ENCODE data around the gene NMT1. TPM values are rescaled to one million over a fixed set of nuclear protein-coding genes. Genes with fewer than 3 reads are reported as not detected.
A peak's percentile ranks its signal among the peaks of the same experiment; 100 is the strongest.

NMT1 gene
- total RNA-seq, 2 donors from 2014 or later: 68.0 to 127 TPM

DNA sequence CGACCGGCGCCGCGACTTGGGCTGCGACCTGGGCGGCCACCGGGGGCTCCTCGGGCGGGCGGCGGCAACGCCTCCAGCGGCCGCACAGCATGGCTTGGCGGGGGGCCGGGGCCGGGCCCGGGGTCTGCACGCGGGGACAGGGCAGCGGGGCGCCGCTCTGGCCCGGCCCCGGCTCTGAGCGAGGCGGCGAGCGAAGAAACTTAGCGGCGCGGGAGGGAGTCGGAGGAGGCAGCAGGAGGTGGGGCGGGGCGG lies 71.1 kb downstream of the NMT1 start, which contains the start of gene PLCD3:
TSS of gene PLCD3 (minus strand) at position 196 of the 252 bp plus-strand sequence. CDS start at position 91, 105 bp downstream.
- Histone ChIP-seq H3K4me3 (peak within 1 kb of the TSS; percentile 97), H3K4me1 (peaks cover 24% of the 10 kb centered on the region), H3K27me3 (no peaks in the 10 kb centered on the region), H3K9me3 (no peaks in the 10 kb centered on the region), H3K36me3 (no peaks in the 10 kb centered on the region), H3K9ac (ENCODE audit: low read depth in 2 of 2, low read length in 2 of 2) (peak within 1 kb of the TSS; percentile 97 to 98), H3K27ac (peak within 1 kb of the TSS; percentile 90)
- intact Hi-C loops (cut with DNase I): loop anchor here (5.0 kb wide), 1 partner anchor 35 kb away; no protein-coding TSS in a partner anchor
- TF ChIP-seq, protein P1, sequence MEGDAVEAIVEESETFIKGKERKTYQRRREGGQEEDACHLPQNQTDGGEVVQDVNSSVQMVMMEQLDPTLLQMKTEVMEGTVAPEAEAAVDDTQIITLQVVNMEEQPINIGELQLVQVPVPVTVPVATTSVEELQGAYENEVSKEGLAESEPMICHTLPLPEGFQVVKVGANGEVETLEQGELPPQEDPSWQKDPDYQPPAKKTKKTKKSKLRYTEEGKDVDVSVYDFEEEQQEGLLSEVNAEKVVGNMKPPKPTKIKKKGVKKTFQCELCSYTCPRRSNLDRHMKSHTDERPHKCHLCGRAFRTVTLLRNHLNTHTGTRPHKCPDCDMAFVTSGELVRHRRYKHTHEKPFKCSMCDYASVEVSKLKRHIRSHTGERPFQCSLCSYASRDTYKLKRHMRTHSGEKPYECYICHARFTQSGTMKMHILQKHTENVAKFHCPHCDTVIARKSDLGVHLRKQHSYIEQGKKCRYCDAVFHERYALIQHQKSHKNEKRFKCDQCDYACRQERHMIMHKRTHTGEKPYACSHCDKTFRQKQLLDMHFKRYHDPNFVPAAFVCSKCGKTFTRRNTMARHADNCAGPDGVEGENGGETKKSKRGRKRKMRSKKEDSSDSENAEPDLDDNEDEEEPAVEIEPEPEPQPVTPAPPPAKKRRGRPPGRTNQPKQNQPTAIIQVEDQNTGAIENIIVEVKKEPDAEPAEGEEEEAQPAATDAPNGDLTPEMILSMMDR (IDR thresholded peaks at IDR 0.05): no peak
- no peak for DNase-seq

GRCh38 chr17:45132572-45133463 lies 71.7 kb downstream of the NMT1 start:
- peak; percentile 85 for DNase-seq
- TF ChIP-seq, protein P1 (IDR thresholded peaks at IDR 0.05): peak; percentile 72
- Histone ChIP-seq H3K27ac (peak overlapping the region; percentile 90), H3K9me3 (no peaks in the 10 kb centered on the region), H3K9ac (ENCODE audit: low read depth in 2 of 2, low read length in 2 of 2) (peak overlapping the region; percentile 97), H3K4me3 (peak overlapping the region; percentile 97), H3K27me3 (no peaks in the 10 kb centered on the region), H3K4me1 (peaks cover 23% of the 10 kb centered on the region), H3K36me3 (no peaks in the 10 kb centered on the region)
- intact Hi-C loops (cut with DNase I): loop anchor here (5.0 kb wide), 1 partner anchor 36 kb away; no protein-coding TSS in a partner anchor

- Histone ChIP-seq H3K27me3 (no peaks in the 10 kb centered on the region), H3K27ac (peak within 1 kb of the TSS; percentile 65), H3K4me3 (peak within 1 kb of the TSS; percentile 82), H3K9ac (ENCODE audit: low read depth in 2 of 2, low read length in 2 of 2) (peak within 1 kb of the TSS; percentile 86 to 96), H3K36me3 (no peaks in the 10 kb centered on the region), H3K9me3 (no peaks in the 10 kb centered on the region), H3K4me1 (peaks cover 10% of the 10 kb centered on the region)
- TF ChIP-seq, protein P1 (IDR thresholded peaks at IDR 0.05): peak; percentile 100
- DNase-seq: peak; percentile 97
- intact Hi-C loops (cut with DNase I): loop anchor here (2.0 kb wide), 1 partner anchor 61 kb away; no protein-coding TSS in a partner anchor
Observed at GRCh38 chr17:45135192-45135977, 74.3 kb downstream of the NMT1 start, which contains the start of gene ACBD4. ACBD4 (plus strand) TSS chr17:45135687; CDS start chr17:45136145, 458 bp downstream.

DNA sequence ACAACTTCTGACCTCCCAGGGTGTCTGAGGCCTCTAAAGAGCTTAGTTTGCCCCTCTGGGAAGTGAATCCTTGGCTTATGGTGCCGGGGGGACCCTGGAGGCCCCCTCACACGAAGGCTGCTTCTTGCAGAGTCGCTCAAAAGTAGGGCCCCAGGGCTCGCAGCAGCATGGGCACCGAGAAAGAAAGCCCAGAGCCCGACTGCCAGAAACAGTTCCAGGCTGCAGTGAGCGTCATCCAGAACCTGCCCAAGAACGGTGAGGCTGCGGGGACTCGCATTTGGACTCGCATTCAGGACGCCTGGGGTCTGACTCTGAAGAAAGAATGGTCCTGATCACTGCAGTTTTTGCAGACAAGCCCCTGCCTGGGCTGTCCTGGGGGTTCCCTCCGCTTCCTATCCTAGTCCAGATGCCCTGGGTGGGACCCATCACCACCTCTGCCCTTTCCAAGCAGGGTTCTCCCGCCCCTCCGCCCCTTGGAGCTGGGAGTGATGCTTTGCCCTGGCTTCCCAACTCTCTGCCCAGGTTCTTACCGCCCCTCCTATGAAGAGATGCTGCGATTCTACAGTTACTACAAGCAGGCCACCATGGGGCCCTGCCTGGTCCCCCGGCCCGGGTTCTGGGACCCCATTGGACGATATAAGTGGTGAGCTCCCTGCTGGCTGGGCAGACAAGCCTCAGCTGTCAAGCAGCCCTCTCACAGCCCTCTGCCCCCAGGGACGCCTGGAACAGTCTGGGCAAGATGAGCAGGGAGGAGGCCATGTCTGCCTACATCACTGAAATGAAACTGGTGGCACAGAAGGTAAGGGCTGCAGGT lies 75.1 kb downstream of the NMT1 start:
- H3K4me3 ChIP-seq: peak overlapping the region; percentile 82
- peak overlapping the region; percentile 65 for H3K27ac ChIP-seq
- H3K36me3 ChIP-seq: no peaks in the 10 kb centered on the region
- H3K9ac ChIP-seq (ENCODE audit: low read depth in 2 of 2, low read length in 2 of 2): peak overlapping the region; percentile 86 to 96
- no peaks in the 10 kb centered on the region for H3K27me3 ChIP-seq
- DNase-seq: no peak
- H3K9me3 ChIP-seq: no peaks in the 10 kb centered on the region
- intact Hi-C loops (cut with DNase I): loop anchor here (2.0 kb wide), 1 partner anchor 61 kb away; no protein-coding TSS in a partner anchor
- H3K4me1 ChIP-seq: peaks cover 10% of the 10 kb centered on the region
- TF ChIP-seq, protein P1 (IDR thresholded peaks at IDR 0.05): no peak

Data from colonic mucosa (tissue), 4 donors.